GM19240 (cell line): Measurements from ENCODE around the gene RRN3.
"Not testable (repeated sequence)": the region's sequence is repeated elsewhere in the genome, so short reads cannot be mapped to it uniquely, and the experiment has no call there.

ENCODE experiments used
- DNase-seq: peaks from one replicate; pipeline ENCODE4 v3.0.0; 2011; ENCODE audit warnings: low spot score; ENCODE audit not compliant: insufficient read length

The RRN3 gene

GRCh38 chr16:15051387-15051951 is 42.6 kb downstream of the RRN3 start:
- DNase-seq: no peak

- DNase-seq: not testable (repeated sequence)
Measured at GRCh38 chr16:15050440-15050839, 43.6 kb downstream of the RRN3 start.

DNA sequence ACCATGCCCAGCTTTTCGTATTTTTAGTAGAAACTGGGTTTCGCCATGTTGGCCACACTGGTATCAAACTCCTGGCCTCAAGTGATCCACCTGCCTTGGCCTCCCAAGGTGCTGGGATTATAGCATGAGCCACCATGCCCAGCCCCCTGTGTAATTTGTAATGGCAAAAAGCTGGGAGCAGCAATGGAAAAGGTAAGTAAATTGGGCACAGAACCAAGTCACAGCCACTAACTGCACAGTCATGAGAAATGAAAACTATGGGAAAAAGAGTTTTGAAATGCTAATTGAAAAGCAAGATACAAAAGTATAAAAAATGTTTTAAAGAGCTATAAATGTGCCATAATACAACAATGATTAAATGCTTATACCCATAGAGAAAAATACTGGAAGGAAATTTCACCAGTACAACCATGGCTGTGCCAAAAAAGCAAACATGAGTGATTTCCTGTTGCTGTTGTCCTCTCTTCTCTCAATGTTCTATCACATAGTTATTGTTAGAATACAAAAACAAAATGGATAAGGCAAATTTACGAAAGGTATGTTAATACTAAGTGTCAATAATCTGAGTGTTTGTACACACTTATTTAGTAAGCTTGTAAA is 44.4 kb downstream of the RRN3 start:
- DNase-seq: no peak

GRCh38 chr16:15046692-15047376 is 47.2 kb downstream of the RRN3 start:
- DNase-seq: no peak

- not testable (repeated sequence) for DNase-seq
Measured at GRCh38 chr16:15045270-15045669, 48.8 kb downstream of the RRN3 start.

GRCh38 chr16:15044286-15044685 is 49.8 kb downstream of the RRN3 start:
- no peak for DNase-seq

- no peak for DNase-seq
Measured at GRCh38 chr16:15043344-15043743, 50.7 kb downstream of the RRN3 start.

GRCh38 chr16:15041271-15042004 is 52.6 kb downstream of the RRN3 start:
- DNase-seq: no peak

- no peak for DNase-seq
Measured at GRCh38 chr16:15038689-15039088, 55.4 kb downstream of the RRN3 start.

GRCh38 chr16:15037745-15038144 is 56.3 kb downstream of the RRN3 start:
- no peak for DNase-seq

DNA sequence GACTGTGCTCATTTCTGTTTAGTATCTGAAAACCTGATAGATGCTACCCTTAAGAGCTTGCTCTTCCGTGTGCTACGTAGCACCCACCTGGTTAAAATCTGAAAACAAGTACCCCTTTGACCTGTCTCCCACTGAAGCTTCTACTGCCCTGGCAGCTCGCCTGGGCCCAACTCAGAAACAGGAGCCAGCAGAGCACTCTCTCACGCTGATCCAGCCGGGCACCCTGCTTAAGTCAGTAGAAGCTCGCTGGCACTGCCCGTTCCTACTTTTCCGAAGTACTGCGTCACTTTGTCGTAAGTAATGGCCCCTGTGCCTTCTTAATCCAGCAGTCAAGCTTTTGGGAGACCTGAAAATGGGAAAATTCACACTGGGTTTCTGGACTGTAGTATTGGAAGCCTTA is 57.1 kb downstream of the RRN3 start:
- DNase-seq: no peak

DNA sequence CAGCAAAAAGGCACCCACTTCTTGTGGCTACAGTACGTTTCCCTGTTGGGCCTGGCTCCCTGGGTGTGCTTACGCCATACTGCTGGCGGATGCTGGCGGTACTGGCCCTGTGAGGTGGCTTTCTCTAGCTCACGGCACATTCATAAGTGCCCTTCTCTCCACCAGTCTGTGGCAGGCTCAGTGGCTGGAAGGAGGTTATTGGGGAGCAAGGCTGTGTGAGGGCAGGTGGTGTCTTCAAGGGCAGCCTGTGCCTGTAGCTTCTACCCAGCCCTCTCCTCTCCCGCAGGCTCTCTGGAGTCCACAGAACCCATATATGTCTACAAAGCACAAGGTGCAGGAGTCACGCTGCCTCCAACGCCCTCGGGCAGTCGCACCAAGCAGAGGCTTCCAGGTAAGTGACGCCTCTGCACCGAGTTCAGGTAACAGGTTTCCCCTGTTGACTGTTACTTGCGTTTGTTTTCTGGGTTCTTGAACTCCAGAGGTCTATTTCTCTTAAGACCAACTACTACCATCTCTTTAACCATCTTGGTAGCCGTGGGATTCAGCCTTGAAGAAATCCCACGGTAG is 58.8 kb downstream of the RRN3 start:
- no peak for DNase-seq

DNA sequence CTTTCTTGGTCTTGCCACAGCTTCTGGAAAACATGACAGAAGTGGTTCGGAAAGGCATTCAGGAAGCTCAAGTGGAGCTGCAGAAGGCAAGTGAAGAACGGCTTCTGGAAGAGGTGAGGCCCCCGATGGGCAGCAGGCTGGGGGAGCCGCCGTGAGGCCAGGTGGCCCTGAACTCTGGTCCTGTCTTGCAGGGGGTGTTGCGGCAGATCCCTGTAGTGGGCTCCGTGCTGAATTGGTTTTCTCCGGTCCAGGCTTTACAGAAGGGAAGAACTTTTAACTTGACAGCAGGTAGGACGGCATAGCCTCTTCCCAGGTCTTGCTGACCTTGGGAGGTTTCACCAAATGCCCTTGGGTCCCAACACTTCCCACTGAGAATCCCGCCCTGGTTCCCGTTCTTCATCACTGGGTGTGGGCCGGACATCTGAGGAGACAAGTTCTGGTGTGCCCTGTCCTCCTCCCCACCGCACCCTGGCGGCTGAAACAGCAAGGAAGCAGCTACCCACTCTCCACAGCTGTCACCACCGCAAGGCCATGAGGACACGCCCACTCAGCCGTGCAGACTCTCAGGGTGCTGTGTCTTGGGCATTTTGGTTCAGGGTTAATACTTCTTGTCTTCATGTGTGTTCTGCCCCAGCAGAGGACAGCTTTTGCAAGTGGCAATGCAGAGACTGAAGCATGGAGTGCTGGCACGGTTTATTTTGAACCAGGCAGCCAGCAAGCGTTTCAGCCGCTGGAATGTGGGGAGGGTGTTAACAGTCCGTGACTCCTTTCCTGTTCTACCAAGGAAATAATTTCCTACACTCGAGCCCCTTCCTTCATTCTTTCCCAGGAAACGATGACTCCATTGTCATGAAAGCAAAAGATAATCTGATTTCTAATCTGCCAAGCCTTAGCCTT is 59.6 kb downstream of the RRN3 start:
- no peak for DNase-seq

GRCh38 chr16:15033309-15033707 is 60.8 kb downstream of the RRN3 start:
- no peak for DNase-seq

DNA sequence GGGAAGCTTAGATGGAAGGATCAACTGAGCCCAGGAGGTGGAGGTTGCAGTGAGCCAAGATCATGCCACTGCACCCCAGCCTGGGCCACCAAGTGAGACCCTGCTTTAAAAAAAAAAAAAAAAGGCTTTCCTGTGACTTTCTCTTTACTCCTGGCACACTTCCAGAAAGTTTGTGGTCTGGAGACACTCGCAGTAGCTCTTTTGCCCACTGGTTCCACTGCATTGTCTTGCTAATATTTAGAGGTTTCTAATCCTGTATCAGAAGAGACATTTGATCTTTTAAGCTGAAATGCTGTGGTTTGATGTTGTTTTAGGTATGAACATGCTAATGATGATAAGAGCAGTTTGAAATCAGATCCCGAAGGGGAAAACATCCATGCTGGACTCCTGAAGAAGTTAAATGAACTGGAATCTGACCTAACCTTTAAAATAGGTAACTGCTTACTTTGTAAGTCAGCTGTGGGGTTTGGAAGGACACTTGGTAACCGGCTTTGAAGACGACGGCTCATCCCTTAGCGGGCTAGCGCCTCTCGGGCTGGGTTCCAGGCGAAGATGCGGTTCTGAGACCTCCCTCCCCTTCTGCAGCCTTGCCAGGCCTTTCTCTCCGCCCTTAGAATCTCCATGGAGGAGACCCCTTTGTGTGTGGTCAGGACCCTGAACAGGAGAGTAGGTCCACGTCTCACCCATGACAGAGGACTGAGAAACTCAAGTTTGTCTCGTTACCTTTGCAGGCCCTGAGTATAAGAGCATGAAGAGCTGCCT is 61.3 kb downstream of the RRN3 start:
- no peak for DNase-seq

DNA sequence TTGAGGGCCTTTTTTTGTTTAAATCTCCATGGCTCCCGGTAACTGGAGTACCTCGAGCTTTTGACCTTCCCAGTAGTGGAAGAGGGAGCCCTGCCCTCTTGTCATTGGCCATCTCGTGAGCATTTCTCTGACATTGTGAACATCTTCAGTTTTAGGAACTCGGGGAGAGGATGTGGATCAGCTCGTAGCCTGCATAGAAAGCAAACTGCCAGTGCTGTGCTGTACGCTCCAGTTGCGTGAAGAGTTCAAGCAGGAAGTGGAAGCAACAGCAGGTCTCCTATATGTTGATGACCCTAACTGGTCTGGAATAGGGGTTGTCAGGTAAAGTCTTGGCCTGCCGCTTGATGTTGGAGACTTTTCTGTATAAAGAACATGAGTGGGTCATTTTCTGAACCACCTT is 62.5 kb downstream of the RRN3 start:
- no peak for DNase-seq

DNA sequence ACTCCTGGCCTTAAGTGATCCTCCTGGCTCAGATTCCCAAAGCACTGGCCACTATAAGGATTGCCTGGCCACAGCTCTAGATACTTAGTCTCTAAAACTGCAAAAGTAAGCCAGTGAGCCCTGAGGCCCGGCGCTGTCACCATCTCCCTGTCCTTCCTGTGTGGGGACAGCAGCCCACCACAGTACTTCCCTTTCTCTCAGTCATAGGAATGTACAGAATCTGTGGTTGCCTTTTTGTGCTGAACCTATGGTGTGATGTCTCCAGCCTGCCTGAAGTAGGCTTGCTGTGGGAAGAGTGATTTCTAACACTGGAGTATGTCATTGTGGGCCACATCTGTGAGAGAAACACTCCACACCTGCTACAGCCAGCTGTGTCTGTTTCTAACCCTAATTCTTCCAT is 62.9 kb downstream of the RRN3 start:
- DNase-seq: no peak

- DNase-seq: not testable (repeated sequence)
Measured at GRCh38 chr16:15029749-15030148, 64.3 kb downstream of the RRN3 start.

DNA sequence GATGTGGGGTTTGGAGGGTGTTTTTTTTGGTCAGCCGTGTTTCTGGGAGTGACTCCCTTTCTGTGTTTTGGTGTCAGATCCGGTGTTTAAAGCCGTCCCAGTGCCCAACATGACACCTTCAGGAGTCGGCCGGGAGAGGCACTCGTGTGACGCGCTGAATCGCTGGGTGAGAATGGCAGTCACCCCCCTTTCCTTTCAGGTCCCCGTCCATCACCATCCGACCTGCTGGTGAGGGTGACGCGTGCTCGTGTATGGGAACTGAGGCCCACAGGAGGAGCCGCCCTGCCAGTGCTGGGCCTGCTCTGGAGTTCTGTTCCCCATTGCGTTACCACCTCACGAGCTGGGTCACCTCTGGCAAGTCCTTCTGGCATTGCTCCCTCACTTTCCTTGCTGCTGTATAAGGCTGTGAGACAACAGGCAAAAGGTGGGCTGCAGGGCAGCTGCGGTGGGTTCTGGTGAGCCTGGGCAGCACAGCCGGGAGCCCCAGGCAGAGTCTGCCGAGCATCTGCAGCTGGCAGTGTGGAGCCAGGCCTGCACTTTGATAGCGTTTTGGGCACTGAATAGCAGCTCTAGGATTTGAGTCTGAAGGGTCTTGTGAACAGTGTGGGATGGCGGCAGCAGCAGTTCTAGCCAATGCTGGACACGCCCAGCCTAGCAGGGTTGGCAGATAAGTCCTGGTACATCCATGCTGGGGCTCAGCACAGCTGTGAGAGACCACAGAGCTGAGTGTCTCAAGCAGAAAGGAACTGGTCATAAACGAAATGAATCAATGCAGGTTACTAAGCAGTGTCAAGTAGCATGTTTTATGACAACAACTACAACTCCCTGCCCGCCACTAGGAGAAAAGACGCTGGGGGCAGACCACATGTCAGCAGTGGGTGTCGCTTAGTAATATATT is 65.0 kb downstream of the RRN3 start:
- not testable (repeated sequence) for DNase-seq
